ENCODE results near the gene SORCS3. TPM values are rescaled to one million over a fixed set of nuclear protein-coding genes. Genes with fewer than 3 reads are reported as not detected.

SORCS3 gene
- total RNA-seq, 2 donors from 2014 or later, result not detected

DNA sequence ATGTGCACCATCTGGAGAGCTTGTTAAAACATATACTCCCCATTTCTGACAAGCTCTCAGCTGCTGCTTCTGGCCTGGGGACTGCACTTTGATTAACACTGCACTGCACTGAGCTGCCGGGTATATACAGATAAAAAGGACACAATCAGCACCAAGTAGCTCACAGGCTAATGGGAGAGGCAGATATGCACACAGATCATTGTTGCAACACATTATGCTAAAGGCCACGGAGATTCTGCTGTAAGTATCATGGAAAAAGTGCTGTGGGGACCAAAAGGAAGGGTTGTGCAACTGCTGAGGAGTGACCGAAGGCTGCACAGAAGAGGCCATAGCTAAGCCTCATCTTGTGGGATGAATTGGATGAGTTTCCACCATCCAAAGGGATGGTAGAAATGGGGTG lies 455.2 kb downstream of the SORCS3 start:
- Mint-ChIP-seq H3K36me3 (no peaks in the 10 kb centered on the region), H3K9me3 (no peaks in the 10 kb centered on the region), H3K27ac (no peak overlapping the region)
- no peak for DNase-seq (ENCODE audit: low spot score in 2 of 2)
- ATAC-seq, result no peak

DNA sequence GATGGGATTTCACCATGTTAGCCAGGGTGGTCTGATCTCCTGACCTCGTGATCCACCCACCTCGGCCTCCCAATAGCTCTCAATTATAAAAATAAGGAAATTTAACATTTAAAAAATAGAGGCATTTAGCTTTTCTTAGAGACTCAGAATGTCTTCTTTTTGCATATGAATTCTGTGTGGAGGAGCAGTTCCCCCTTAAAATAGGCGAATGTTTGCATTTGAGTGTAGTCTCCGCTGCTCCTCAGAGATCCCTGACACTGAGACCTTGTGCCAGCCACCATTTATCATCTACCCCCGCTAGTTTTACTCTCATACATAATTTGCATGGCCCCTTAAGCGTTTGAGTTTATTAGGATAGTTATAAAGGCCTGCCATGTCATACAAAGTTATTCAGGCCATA lies 461.9 kb downstream of the SORCS3 start:
- no peak for ATAC-seq
- peaks cover 0 to 14% of the 10 kb centered on the region in 2 donors for H3K36me3 Mint-ChIP-seq
- no peak overlapping the region for H3K27ac Mint-ChIP-seq
- no peak for DNase-seq (ENCODE audit: low spot score in 2 of 2)
- peaks cover 0 to 5% of the 10 kb centered on the region in 2 donors for H3K9me3 Mint-ChIP-seq

DNA sequence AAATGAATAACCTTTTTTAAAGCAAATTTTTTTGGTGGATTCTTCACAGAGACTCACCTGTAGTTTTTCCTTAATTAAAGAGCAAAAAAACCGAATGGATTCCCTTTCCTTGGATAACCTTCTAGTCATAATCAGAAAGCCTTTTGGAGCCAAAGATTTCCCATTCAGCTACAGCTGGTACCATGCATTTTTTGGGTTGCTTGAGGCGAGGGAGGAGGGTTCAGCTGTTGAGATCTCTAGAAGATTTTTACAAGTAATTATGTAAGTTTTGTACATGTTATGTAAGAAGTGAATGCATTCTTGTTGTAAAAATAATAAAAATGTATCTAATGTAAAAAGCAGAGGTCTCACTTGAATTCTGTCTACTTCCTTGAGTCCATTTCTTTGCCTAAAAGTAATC lies 463.2 kb downstream of the SORCS3 start:
- Mint-ChIP-seq H3K36me3 (peaks cover 0 to 14% of the 10 kb centered on the region in 2 donors), H3K9me3 (peaks cover 0 to 5% of the 10 kb centered on the region in 2 donors), H3K27ac (no peak overlapping the region)
- no peak for DNase-seq (ENCODE audit: low spot score in 2 of 2)
- no peak for ATAC-seq

DNA sequence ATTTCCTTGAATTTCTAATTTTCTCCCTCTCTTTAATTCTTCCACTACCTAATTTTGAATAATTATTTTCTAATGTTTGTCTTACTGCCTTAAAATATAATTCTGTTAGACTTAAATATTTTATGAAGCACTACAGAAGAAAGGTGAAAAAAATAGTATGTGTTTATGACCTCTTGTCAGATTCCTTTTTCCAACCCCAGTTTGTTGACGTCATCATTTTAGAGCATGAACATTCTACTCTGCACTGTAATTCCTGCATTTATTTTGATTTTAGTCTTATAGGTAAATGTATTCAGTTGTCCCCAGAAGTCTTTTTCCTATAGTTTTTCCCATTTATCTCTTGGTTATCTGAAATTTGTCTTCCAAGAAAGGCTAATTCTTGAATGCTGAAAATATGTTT lies 468.1 kb downstream of the SORCS3 start:
- H3K9me3 Mint-ChIP-seq, result peaks cover 0 to 5% of the 10 kb centered on the region in 2 donors
- H3K27ac Mint-ChIP-seq, result no peak overlapping the region
- DNase-seq (ENCODE audit: low spot score in 2 of 2) (no peak), ATAC-seq (no peak)
- peaks cover 0 to 14% of the 10 kb centered on the region in 2 donors for H3K36me3 Mint-ChIP-seq

DNA sequence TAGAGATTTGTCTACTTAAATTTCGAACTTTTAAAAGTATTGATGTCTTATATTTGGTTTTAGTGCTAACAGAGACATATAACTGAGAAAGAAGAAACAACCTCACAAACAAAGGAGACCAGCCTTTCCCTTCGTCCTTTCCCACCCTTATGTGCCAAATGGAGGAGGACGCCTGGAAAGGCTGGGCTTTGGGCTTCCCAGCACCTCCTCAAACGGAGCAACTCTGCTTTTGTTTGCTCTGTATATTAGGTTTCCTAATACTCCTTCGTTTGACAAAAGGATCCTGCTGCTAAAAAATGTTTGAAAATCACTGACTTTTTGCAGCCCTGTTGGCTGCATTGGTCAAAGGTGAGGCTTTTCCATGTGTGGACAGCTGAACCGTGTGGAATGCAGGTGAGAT lies 471.8 kb downstream of the SORCS3 start:
- Mint-ChIP-seq H3K36me3 (peaks cover 0 to 10% of the 10 kb centered on the region in 2 donors), H3K27ac (no peak overlapping the region), H3K9me3 (peaks cover 3% of the 10 kb centered on the region in 2 donors)
- ATAC-seq (no peak), DNase-seq (ENCODE audit: low spot score in 2 of 2) (no peak)

DNA sequence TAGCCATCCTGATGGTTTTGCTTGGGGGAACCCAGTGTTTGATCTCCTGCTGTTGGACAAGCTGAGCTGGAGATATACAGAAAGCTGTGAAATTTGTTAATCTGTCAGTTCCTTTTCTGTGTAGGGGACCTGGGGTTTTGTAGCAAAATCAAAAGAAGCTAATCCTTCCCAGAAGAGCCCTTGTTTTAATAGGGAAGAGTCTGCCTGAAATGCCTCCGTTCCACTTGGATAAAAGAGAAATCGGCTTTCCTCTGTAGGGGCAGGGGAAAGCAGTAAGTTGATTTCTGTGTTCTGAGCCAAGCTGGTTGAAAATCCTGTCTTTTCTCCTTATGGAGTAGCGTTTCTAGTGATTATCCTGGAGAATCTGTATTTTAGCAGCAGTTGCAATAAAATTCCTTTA lies 472.6 kb downstream of the SORCS3 start:
- Mint-ChIP-seq H3K27ac (no peak overlapping the region), H3K36me3 (peaks cover 4 to 14% of the 10 kb centered on the region in 2 donors), H3K9me3 (peaks cover 10 to 11% of the 10 kb centered on the region in 2 donors)
- no peak for ATAC-seq
- no peak for DNase-seq (ENCODE audit: low spot score in 2 of 2)

DNA sequence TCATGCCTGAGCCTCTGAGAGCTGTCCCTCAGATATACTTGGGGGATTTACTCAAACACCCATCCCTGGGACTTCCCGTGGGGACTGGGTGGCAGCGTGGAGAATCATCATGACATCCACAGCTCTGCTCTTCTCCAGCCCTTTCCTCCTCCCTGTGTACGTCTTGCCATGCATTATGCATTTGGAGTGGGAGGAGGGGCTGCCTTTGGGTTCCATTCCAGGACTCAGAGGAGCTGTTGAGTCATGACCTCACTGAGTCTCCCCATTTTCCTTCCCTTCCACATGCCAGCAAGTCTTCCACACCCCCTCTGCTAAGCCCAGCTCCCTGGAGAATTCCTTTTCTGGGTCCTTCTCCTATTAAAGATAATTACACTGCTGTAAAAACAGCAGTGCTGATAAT lies 480.7 kb downstream of the SORCS3 start:
- H3K27ac Mint-ChIP-seq, result peak overlapping the region in 1 of 2 donors; percentile 66
- ATAC-seq, result no peak
- peaks cover 11 to 14% of the 10 kb centered on the region in 2 donors for H3K9me3 Mint-ChIP-seq
- DNase-seq (ENCODE audit: low spot score in 2 of 2), result no peak
- peaks cover 7 to 13% of the 10 kb centered on the region in 2 donors for H3K36me3 Mint-ChIP-seq

DNA sequence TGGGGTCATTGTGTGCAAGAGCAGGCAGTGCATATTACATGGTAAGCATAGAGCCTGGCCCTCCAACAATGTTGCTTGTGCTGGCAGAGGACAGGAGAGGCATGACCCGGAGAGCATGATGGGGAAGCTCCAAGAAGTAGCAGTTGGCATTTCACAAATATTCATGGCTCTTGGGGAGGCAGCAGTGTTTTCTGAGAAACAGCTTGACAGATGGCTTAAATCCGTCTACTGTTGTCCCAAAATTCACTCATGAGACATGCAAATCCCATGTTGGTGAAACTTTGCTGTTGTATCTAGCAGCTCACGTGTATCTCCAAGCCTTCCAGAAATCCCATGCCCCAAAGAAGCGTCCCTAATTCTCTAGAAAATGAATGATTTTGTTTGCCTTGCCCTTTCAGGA lies 487.0 kb downstream of the SORCS3 start:
- ATAC-seq, result no peak
- no peak for DNase-seq (ENCODE audit: low spot score in 2 of 2)
- Mint-ChIP-seq H3K27ac (no peak overlapping the region), H3K9me3 (no peaks in the 10 kb centered on the region), H3K36me3 (peaks cover 0 to 5% of the 10 kb centered on the region in 2 donors)

DNA sequence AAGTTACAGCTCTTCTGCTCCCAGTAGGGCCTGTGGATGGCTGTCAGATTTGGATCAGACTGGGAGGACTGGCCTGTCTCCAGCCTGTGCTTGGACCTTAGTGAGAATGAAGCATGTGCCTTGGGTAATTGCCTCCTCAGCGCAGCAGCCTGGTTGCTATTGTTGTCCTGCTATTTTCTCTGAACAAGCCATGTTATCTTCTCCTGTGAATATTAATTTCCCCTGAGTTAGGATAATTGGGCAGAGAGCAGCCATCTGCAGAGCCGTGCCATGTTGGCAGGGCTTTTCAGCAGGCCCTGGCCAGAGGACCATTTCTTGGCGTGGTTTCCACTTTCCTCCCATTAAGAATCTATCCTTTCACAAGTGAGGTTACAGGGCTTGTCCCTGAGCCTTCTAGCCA lies 497.3 kb downstream of the SORCS3 start:
- DNase-seq (ENCODE audit: low spot score in 2 of 2), result no peak
- Mint-ChIP-seq H3K36me3 (no peaks in the 10 kb centered on the region), H3K9me3 (peaks cover 0 to 4% of the 10 kb centered on the region in 2 donors), H3K27ac (peak overlapping the region in 1 of 2 donors; percentile 53)
- ATAC-seq, result no peak

DNA sequence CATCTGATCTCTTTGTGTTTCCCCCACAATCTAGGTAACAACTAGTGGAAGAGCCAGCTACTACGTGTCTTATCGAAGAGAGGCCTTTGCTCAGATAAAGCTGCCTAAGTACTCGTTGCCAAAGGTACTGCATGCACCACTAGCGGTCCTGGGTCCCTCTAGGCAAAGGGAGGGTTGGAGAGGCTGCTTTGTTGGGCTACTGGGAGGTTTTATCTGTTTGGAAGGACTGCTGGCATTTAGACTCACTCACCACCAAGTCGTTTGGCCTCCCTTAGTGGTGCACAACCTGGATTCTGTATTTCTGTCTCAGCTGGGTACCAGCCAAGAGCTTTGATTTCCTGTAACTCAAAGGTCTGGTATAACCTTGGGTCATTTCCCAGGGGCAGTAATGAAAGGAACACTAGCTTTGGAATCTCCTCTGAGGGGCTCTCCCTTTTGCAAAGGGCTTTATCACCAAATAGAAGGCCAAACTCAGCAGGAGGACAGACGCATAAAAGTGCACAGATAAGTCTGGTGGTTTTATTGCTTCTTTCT lies 498.3 kb downstream of the SORCS3 start:
- no peak for ATAC-seq
- no peak overlapping the region for H3K27ac Mint-ChIP-seq
- H3K9me3 Mint-ChIP-seq, result peaks cover 0 to 4% of the 10 kb centered on the region in 2 donors
- no peak for DNase-seq (ENCODE audit: low spot score in 2 of 2)
- H3K36me3 Mint-ChIP-seq, result no peaks in the 10 kb centered on the region

DNA sequence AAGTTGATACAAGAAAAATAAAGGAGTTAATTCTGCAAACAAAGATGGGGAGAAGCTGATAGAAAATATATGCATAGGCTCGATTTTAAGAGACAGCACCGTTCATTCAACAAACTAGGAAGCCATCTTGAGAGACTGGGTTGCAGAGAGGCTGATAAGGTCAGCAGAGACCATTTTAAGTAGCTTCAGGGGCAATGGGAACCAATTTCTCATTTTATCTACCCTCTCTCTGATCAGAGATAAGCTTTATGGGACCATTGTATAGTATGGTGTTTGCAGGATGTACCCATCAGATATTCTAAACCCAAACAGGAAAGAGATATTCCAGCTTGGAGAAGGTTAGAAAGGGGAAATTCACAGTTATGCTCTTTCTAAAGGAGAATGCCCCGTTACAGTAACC lies 499.5 kb downstream of the SORCS3 start:
- no peak overlapping the region for H3K27ac Mint-ChIP-seq
- no peak for DNase-seq (ENCODE audit: low spot score in 2 of 2)
- no peak for ATAC-seq
- peaks cover 0 to 4% of the 10 kb centered on the region in 2 donors for H3K9me3 Mint-ChIP-seq
- H3K36me3 Mint-ChIP-seq, result no peaks in the 10 kb centered on the region

DNA sequence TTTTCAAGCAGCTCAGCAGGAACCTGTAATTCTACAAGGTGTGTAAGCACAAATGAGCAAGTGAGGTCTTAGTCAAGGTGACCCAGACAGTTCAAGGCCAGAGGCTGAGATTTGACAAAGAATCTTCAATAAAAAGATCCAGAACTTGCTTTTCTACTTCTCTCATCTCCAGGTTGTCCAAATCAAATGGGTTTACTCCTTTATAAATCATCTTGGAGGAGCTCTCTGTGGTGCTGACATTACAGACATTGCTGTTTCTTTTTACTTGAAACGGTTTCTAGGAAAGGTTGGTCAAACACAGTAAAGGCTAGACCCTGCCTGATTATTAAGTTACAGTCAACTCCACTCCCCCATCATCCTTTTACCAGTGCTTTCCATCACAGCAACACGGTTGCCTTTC lies 504.6 kb downstream of the SORCS3 start:
- no peak overlapping the region for H3K27ac Mint-ChIP-seq
- DNase-seq (ENCODE audit: low spot score in 2 of 2) (no peak), ATAC-seq (no peak)
- no peaks in the 10 kb centered on the region for H3K36me3 Mint-ChIP-seq
- H3K9me3 Mint-ChIP-seq, result no peaks in the 10 kb centered on the region

DNA sequence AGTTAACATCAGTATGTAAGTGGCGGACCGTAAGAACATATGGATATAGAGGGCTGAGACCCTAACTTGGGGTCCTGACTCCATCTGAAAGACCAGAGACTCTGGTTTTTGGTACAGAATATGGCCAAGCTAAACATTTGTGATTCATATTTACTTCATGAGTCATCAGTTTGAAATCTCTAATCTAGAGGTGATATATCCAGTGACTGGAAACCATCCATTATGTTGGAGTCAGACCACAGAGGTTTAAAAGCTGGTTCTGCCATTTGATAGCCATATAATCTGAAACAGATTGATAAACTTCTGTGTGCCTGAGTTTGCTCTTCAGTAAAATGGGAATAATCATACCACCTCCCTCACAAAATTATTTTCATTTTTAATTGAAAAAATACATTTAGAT lies 505.3 kb downstream of the SORCS3 start:
- ATAC-seq (no peak), DNase-seq (ENCODE audit: low spot score in 2 of 2) (no peak)
- Mint-ChIP-seq H3K9me3 (no peaks in the 10 kb centered on the region), H3K36me3 (no peaks in the 10 kb centered on the region), H3K27ac (no peak overlapping the region)

DNA sequence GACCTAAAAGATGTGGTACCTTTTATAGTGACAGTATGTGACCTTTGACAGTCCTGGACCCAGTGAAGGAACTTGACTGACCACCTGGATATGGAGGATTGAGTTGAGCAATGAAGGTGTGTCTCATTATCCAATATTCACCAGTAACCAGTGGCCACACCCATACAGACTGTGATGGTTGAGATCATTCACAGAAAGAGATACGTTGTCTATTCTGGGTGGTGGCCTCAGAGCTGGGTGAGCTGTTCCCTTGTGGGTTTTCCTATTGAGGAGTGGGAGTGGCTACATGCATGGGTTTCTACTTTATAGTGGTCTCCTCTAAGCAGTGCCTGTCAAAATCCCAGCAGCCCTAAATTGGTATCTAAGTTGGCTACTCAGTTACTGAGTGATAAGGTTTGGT lies 507.4 kb downstream of the SORCS3 start:
- DNase-seq (ENCODE audit: low spot score in 2 of 2), result no peak
- H3K9me3 Mint-ChIP-seq, result no peaks in the 10 kb centered on the region
- no peak overlapping the region for H3K27ac Mint-ChIP-seq
- no peak for ATAC-seq
- H3K36me3 Mint-ChIP-seq, result no peaks in the 10 kb centered on the region

DNA sequence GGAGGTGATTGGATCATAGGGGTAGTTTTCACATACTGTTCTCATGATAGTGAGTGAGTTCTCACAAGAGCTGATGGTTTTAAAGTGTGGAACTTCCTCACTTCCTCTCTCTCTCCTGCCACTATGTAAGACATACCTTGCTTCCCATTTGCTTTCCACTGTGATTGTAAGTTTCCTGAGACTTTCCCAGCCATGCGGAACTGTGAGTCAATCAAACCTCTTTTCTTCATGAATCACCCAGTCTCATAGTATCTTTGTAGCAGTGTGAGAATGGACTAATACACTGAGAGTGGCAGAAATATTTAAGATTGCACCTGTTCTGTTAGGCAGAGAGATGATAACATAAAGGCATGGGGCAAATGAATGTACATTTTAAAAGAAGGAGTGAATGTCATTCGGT lies 507.8 kb downstream of the SORCS3 start:
- H3K27ac Mint-ChIP-seq, result no peak overlapping the region
- DNase-seq (ENCODE audit: low spot score in 2 of 2), result no peak
- no peak for ATAC-seq
- H3K9me3 Mint-ChIP-seq, result no peaks in the 10 kb centered on the region
- H3K36me3 Mint-ChIP-seq, result no peaks in the 10 kb centered on the region

DNA sequence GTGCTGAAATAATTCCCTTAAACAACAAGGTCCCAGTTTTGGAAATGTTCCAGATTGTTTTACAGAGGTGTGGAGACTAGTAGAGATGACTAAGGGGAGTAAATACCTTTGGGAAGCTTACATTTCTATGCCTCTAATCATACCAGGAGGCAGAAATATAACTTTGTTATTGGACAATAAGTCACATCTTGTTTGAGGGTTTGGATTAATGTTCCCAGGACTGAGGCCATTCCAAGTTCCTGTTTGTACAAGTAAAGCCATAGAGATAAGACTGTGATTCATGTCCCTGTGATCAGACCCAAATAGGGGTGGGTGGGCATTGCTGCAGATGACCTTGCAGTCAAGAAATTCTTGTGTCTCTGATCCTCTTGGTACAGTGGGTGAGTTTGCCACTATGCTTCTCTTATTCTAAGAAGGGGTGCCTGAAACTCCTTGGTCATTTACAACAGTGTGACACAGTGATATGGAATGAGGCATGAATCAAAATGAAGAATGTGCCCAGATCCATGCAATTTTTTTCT lies 508.3 kb downstream of the SORCS3 start:
- ATAC-seq, result no peak
- Mint-ChIP-seq H3K9me3 (no peaks in the 10 kb centered on the region), H3K36me3 (no peaks in the 10 kb centered on the region), H3K27ac (no peak overlapping the region)
- DNase-seq (ENCODE audit: low spot score in 2 of 2), result no peak

DNA sequence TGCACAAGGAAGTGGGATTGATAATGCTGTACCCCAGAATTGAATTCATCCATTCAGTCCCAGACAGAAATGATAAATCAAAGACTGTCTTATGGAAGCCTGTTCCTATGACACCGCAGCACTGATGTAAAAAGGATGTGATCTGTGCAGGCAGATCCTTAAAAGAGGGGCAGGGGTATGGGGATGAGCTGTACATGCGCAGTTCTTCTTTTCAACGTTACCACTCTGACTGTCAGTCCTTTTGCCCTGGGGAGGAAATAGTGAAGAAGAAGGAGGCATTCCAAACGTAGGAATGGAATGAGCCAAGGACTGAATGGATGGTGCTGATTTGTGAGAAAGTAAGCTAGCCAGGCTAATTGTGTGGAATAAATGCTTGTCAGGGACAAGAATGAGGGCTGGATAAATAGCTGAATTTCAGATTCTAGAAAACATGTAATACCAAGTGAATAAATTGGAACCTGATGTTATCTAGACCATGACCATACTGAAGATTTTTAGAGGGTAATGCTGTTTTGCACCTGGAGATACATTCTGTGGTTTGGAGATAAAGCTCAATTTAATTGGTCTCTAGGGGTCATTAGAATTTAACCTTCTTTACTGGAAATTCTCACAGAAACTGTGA lies 509.3 kb downstream of the SORCS3 start:
- ATAC-seq (no peak), DNase-seq (ENCODE audit: low spot score in 2 of 2) (no peak)
- H3K27ac Mint-ChIP-seq, result no peak overlapping the region
- H3K9me3 Mint-ChIP-seq, result no peaks in the 10 kb centered on the region
- no peaks in the 10 kb centered on the region for H3K36me3 Mint-ChIP-seq

DNA sequence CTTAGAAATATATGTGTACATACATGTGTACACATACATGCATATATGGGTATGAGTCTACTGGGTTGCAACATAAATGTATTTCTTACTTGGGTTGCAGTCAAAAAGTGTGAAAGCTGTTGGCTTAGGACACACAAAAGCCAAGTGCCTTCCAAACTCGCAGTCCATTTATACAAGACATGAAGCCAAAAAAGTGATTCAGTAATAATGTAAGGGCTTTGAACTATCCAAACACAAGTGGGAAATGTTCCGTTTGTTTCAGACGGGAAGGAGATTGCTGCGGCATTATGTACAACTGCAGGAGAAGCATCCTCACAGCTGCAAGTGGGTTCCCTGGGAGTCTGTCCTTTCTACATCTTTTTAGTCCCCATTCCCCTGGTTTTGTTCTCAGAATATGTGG lies 513.6 kb downstream of the SORCS3 start:
- H3K27ac Mint-ChIP-seq, result no peak overlapping the region
- no peak for DNase-seq (ENCODE audit: low spot score in 2 of 2)

More for the DNA sequence above, 513.6 kb downstream of the SORCS3 start:
- no peaks in the 10 kb centered on the region for H3K9me3 Mint-ChIP-seq
- ATAC-seq, result no peak
- H3K36me3 Mint-ChIP-seq, result no peaks in the 10 kb centered on the region
